Stimulated activated CD4-positive, alpha-beta T cell treated with anti-CD3 and anti-CD28 coated beads, TNF-alpha, amount 100 ng/mL, for 24 hours (primary cell): Measurements from ENCODE around the gene WNT5A.

ENCODE experiments used
- DNase-seq, 3 experiments: peaks; one replicate each; pipeline ENCODE4 v3.0.0-alpha.2; 2020; ENCODE audit warnings: low read depth in 3 of 3

The WNT5A gene

GRCh38 chr3:55446850-55447249, 40.3 kb downstream of the WNT5A start:
- DNase-seq: no peak

GRCh38 chr3:55445551-55445950, 41.6 kb downstream of the WNT5A start:
- DNase-seq: no peak

- no peak for DNase-seq
These were observed 43.8 kb downstream of the WNT5A start for GRCh38 chr3:55443346-55443745.

- DNase-seq: no peak
These were observed 44.2 kb downstream of the WNT5A start for GRCh38 chr3:55442861-55443260.

- DNase-seq: no peak
These were observed 45.6 kb downstream of the WNT5A start for GRCh38 chr3:55441499-55441898.

- no peak for DNase-seq
These were observed 46.9 kb downstream of the WNT5A start for GRCh38 chr3:55440104-55440708.

- DNase-seq: no peak
These were observed 47.4 kb downstream of the WNT5A start for GRCh38 chr3:55439657-55440056.

GRCh38 chr3:55436644-55437043, 50.5 kb downstream of the WNT5A start:
- DNase-seq: no peak

GRCh38 chr3:55435491-55435890, 51.6 kb downstream of the WNT5A start:
- DNase-seq: no peak

GRCh38 chr3:55434789-55435188, 52.3 kb downstream of the WNT5A start:
- peak in 1 of 3 experiments; percentile 2 for DNase-seq

- no peak for DNase-seq
These were observed 56.1 kb downstream of the WNT5A start for GRCh38 chr3:55431041-55431440.

- DNase-seq: no peak
These were observed 59.4 kb downstream of the WNT5A start for GRCh38 chr3:55427739-55428138.

GRCh38 chr3:55426486-55426885, 60.6 kb downstream of the WNT5A start:
- DNase-seq: no peak

- DNase-seq: no peak
These were observed 63.3 kb downstream of the WNT5A start for GRCh38 chr3:55423782-55424181.

GRCh38 chr3:55417211-55417610, 69.9 kb downstream of the WNT5A start:
- no peak for DNase-seq

- DNase-seq: no peak
These were observed 70.7 kb downstream of the WNT5A start for GRCh38 chr3:55416331-55416821.
